H1 (cell line): ENCODE measurements around the gene SEL1L3. TPM values are rescaled to one million over a fixed set of nuclear protein-coding genes. Genes with fewer than 3 reads are reported as not detected.

Source experiments
- CTCF ChIA-PET: fragments of 300-600 bp; sonication (Branson Sonifier 250); formaldehyde crosslinking; loops from one replicate; lab custom pipeline; 2021; ENCODE audit not compliant: partially characterized antibody; lab: Charles Lee
- POLR2A ChIA-PET: fragments of 300-600 bp; sonication (Branson Sonifier 250); formaldehyde crosslinking; loops from one replicate; lab custom pipeline; 2021; ENCODE audit warnings: inconsistent platforms; ENCODE audit not compliant: partially characterized antibody; lab: Charles Lee
- DNase-seq, 2 experiments: peaks; one replicate each; pipeline versions ENCODE4 v3.0.0 to v3.0.0-alpha.2; 2010 to 2022; ENCODE audit warnings: low spot score in 2 of 2, low read depth in 1 of 2, mixed read lengths in 1 of 2
- FAIRE-seq: peaks from 2 replicates; lab custom pipeline; 2011; peaks lifted over from hg19 to GRCh38; lab: Jason Lieb, UNC
- H2AFZ ChIP-seq: 2 replicates; pipeline ENCODE4 v1.8.1; 2012; ENCODE audit warnings: low read length, inconsistent platforms
- H2AK5ac ChIP-seq: 2 replicates; pipeline ENCODE4 v1.6.1; 2013; ENCODE audit warnings: low read depth, low read length
- H2BK120ac ChIP-seq: replicated peaks from 2 replicates; pipeline ENCODE3; 2013; ENCODE audit warnings: low read depth, low read length, inconsistent platforms
- H2BK12ac ChIP-seq: 2 replicates; pipeline ENCODE4 v1.6.1; 2013; ENCODE audit warnings: low read depth, low read length
- H2BK15ac ChIP-seq: 2 replicates; pipeline ENCODE4 v1.6.1; 2013; ENCODE audit warnings: low read length
- H2BK20ac ChIP-seq: 2 replicates; pipeline ENCODE4 v1.6.1; 2013; ENCODE audit warnings: low read length
- H2BK5ac ChIP-seq: 2 replicates; pipeline ENCODE4 v1.6.1; 2013; ENCODE audit warnings: low read depth, low read length
- H3K14ac ChIP-seq: 2 replicates; pipeline ENCODE4 v1.6.1; 2013; ENCODE audit warnings: inconsistent platforms; ENCODE audit not compliant: insufficient read length
- H3K18ac ChIP-seq: 2 replicates; pipeline ENCODE4 v1.6.1; 2013; ENCODE audit warnings: low read length; ENCODE audit errors: extremely low read depth
- H3K23ac ChIP-seq: 2 replicates; pipeline ENCODE4 v1.6.1; 2013; ENCODE audit warnings: inconsistent platforms; ENCODE audit not compliant: insufficient read length
- H3K23me2 ChIP-seq: 2 replicates; pipeline ENCODE4 v1.6.1; 2013; ENCODE audit warnings: low read depth, low read length
- H3K27ac ChIP-seq: 2 replicates; pipeline ENCODE4 v1.6.1; 2011; ENCODE audit warnings: low read depth, low read length, inconsistent platforms
- H3K27me3 ChIP-seq, 4 experiments: replicated peaks in 1 of 4; 1 replicate in 1 of 4; 2 replicates in 3 of 4; pipeline versions ENCODE4 v1.6.1 to v1.8.1; 2011 to 2013; ENCODE audit warnings: low read length in 3 of 4, mild to moderate bottlenecking in 3 of 4, inconsistent platforms in 2 of 4, mixed read lengths in 2 of 4, moderate library complexity in 1 of 4; ENCODE audit not compliant: control insufficient read depth in 3 of 4, insufficient read depth in 3 of 4; ENCODE audit errors: extremely low read depth in 1 of 4
- H3K36me3 ChIP-seq, 4 experiments: 2 replicates each; pipeline versions ENCODE4 v1.6.1 to v1.8.1; 2011 to 2013; ENCODE audit warnings: mild to moderate bottlenecking in 4 of 4, low read length in 3 of 4, moderate library complexity in 2 of 4, control low read depth in 1 of 4, inconsistent platforms in 1 of 4; ENCODE audit not compliant: insufficient read depth in 4 of 4, control insufficient read depth in 2 of 4
- H3K4ac ChIP-seq: replicated peaks from 2 replicates; pipeline ENCODE3; 2013; ENCODE audit warnings: low read length, low read depth, mixed read lengths, inconsistent platforms; ENCODE audit not compliant: insufficient read length
- H3K4me1 ChIP-seq, 4 experiments: replicated peaks in 1 of 4; 1 replicate in 1 of 4; 2 replicates in 3 of 4; pipeline versions ENCODE4 v1.6.1 to v1.8.1; 2011 to 2013; ENCODE audit warnings: low read length in 3 of 4, inconsistent platforms in 2 of 4, mixed read lengths in 1 of 4; ENCODE audit not compliant: insufficient read depth in 4 of 4, control insufficient read depth in 3 of 4
- H3K4me2 ChIP-seq, 2 experiments: 2 replicates each; pipeline versions ENCODE4 v1.6.1 to v1.8.1; 2011 to 2013; ENCODE audit warnings: low read depth in 2 of 2, low read length in 2 of 2, control low read depth in 1 of 2, inconsistent platforms in 1 of 2, mild to moderate bottlenecking in 1 of 2; ENCODE audit not compliant: insufficient read depth in 1 of 2
- H3K4me3 ChIP-seq, 4 experiments: fragments of 200-600, 300-600 bp in 1 of 4; sonication (generic), shearing (Covaris generic), sonication (Bioruptor Twin) in 1 of 4; 2 replicates each; pipeline versions ENCODE4 v1.5.1 to v1.8.1; 2011 to 2016; ENCODE audit warnings: low read length in 4 of 4, low read depth in 3 of 4, control low read depth in 2 of 4, inconsistent platforms in 2 of 4, mild to moderate bottlenecking in 2 of 4, mixed read lengths in 1 of 4, moderate library complexity in 1 of 4; ENCODE audit not compliant: insufficient read depth in 2 of 4; ENCODE audit errors: extremely low read depth in 1 of 4
- H3K56ac ChIP-seq: replicated peaks from 2 replicates; pipeline ENCODE3; 2013; ENCODE audit warnings: low read depth, mild to moderate bottlenecking, mixed read lengths, low read length, inconsistent platforms; ENCODE audit not compliant: insufficient read length
- H3K79me1 ChIP-seq: 2 replicates; pipeline ENCODE4 v1.6.1; 2013; ENCODE audit warnings: low read depth, low read length, control low read depth
- H3K79me2 ChIP-seq, 2 experiments: 2 replicates each; pipeline versions ENCODE4 v1.6.1 to v1.8.1; 2012 to 2013; ENCODE audit warnings: low read length in 2 of 2, mild to moderate bottlenecking in 2 of 2, inconsistent platforms in 1 of 2; ENCODE audit not compliant: insufficient read depth in 2 of 2, control insufficient read depth in 1 of 2
- H3K9ac ChIP-seq, 4 experiments: replicated peaks in 1 of 4; 1 replicate in 1 of 4; 2 replicates in 3 of 4; pipeline versions ENCODE4 v1.6.1 to v1.8.1; 2011 to 2013; ENCODE audit warnings: low read depth in 3 of 4, low read length in 3 of 4, control low read depth in 2 of 4, mild to moderate bottlenecking in 2 of 4, moderate library complexity in 2 of 4, inconsistent platforms in 1 of 4; ENCODE audit errors: extremely low read depth in 1 of 4
- H3K9me3 ChIP-seq, 2 experiments: 2 replicates each; pipeline versions ENCODE4 v1.6.1 to v1.8.1; 2012 to 2013; ENCODE audit warnings: mild to moderate bottlenecking in 2 of 2, moderate library complexity in 2 of 2, control low read depth in 1 of 2, inconsistent platforms in 1 of 2, low read depth in 1 of 2, low read length in 1 of 2, mixed read lengths in 1 of 2; ENCODE audit not compliant: insufficient read depth in 2 of 2
- H4K20me1 ChIP-seq, 2 experiments: replicated peaks in 1 of 2; 2 replicates each; pipeline versions ENCODE3 to v1.8.1; 2011 to 2013; ENCODE audit warnings: inconsistent platforms in 2 of 2, low read length in 2 of 2, mild to moderate bottlenecking in 1 of 2; ENCODE audit not compliant: insufficient read depth in 2 of 2, control insufficient read depth in 1 of 2
- H4K5ac ChIP-seq: 2 replicates; pipeline ENCODE4 v1.6.1; 2013; ENCODE audit warnings: low read length, low read depth, mixed read lengths, inconsistent platforms; ENCODE audit not compliant: insufficient read length
- H4K8ac ChIP-seq: 2 replicates; pipeline ENCODE4 v1.8.0; 2013; ENCODE audit warnings: mild to moderate bottlenecking, moderate library complexity, low read length, inconsistent platforms; ENCODE audit not compliant: insufficient read depth; ENCODE audit errors: extremely low read depth
- H4K91ac ChIP-seq: replicated peaks from 2 replicates; pipeline ENCODE3; 2013; ENCODE audit warnings: low read length, mixed read lengths, inconsistent platforms; ENCODE audit not compliant: insufficient read length
- JUND ChIP-seq: IDR thresholded peaks from 2 replicates; pipeline ENCODE4 v1.6.1; 2011; ENCODE audit warnings: mild to moderate bottlenecking, improper control_type of control experiment, low read length
- MAFK ChIP-seq: IDR thresholded peaks from 2 replicates; pipeline ENCODE4 v1.6.1; 2012; ENCODE audit warnings: low read depth, mild to moderate bottlenecking, improper control_type of control experiment, low read length
- SUZ12 ChIP-seq: fragments of 200-600 bp; sonication (generic); IDR thresholded peaks from 2 replicates; pipeline ENCODE4 v1.6.1; 2012; ENCODE audit warnings: mild to moderate bottlenecking, inconsistent platforms, low read length, moderate library complexity, mixed read lengths
- TEAD4 ChIP-seq: IDR thresholded peaks from 2 replicates; pipeline ENCODE4 v1.6.1; 2012; ENCODE audit warnings: low read depth, low read length, inconsistent platforms, mixed read lengths
- WGBS, 2 experiments: shearing (Covaris generic) in 1 of 2; methylation state at CpG; one replicate each; pipeline versions ENCODE4 v1.1.6 to v1.1.7; 2013 to 2015; ENCODE audit warnings: low lambda C conversion rate in 2 of 2, mixed read lengths in 2 of 2, inconsistent platforms in 1 of 2, low coverage in 1 of 2, missing lambda C conversion rate in 1 of 2; ENCODE audit not compliant: insufficient replicate concordance in 2 of 2, insufficient coverage in 1 of 2, insufficient read length in 1 of 2; ENCODE audit errors: extremely low coverage in 1 of 2, missing lambda C conversion rate in 1 of 2; 5-methylcytosine and 5-hydroxymethylcytosine counted together
- polyA plus RNA-seq, 7 experiments: library from polyadenylated mRNA; depleted of rRNA in 3 of 7; stranded (reverse) in 5 of 7; unstranded in 2 of 7; fragments of >200 nt in 5 of 7; fragments of 200-250 nt in 2 of 7; gene quantifications; 1 replicate in 5 of 7; 2 replicates in 1 of 7; 4 replicates in 1 of 7; pipeline versions ENCODE4 v1.2.1 to v1.2.3, GENCODE V29; 2011 to 2013; ENCODE audit warnings: missing spikeins in 2 of 7, mixed read lengths in 2 of 7
- total RNA-seq: library from RNA; stranded (reverse); fragmentation: NEBNext Ultra II Directional; extraction: Animal tissue kit (Norgen Biotek cat#: 25700); gene quantifications from 2 replicates; pipeline ENCODE4 v1.2.1, GENCODE V29; 2021

SEL1L3 gene
- total and polyA plus RNA-seq, 2 of the 8 experiments (the other 6 are each of a cell fraction or from before 2014, with no cell fraction given) = 18.2 to 54.0 TPM

DNA sequence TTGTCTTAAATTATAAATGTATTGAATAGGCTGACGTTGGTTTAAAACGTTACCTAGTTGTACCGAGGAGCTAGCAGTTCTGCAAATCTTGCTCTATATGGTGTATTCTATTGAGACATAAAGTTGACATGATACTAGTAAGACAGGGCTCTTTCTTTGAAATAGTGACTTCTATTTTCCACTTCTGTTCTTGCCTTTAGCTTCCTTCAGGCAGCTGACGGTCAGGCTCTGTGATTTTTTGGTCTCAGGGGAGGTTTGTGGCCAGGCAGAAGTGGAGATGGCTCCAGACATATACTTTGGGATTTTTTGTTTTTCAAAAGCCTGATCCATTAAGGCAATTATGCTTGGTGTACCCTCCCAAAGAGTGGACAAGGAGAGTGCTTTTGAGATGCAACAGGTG, 111.9 kb downstream of the SEL1L3 start:
- H4K20me1 ChIP-seq = no peaks in the 10 kb centered on the region
- no peak overlapping the region for H2AK5ac ChIP-seq
- H3K79me2 ChIP-seq = no peaks in the 10 kb centered on the region
- 97% methylated on average over 4 of the region's 4 CpGs; no CpG with 5 or more reads in 1 of the 2 experiments for WGBS, 2 experiments
- no peaks in the 10 kb centered on the region for H3K27me3 ChIP-seq
- H3K79me1 ChIP-seq = no peaks in the 10 kb centered on the region; the same call in 1 of the 2 replicates
- H2AFZ ChIP-seq = no peak overlapping the region
- peaks cover 0 to 10% (median 0%) of the 10 kb centered on the region in 4 experiments; a peak in 3 of 8 replicates for H3K36me3 ChIP-seq
- no peak overlapping the region for H3K4me2 ChIP-seq
- no peak overlapping the region for H4K8ac ChIP-seq
- no peaks in the 10 kb centered on the region for H3K23me2 ChIP-seq
- H3K56ac ChIP-seq = no peak overlapping the region
- H3K18ac ChIP-seq = no peak overlapping the region
- H3K4me3 ChIP-seq = no peak overlapping the region
- H3K27ac ChIP-seq = no peak overlapping the region
- H3K4me1 ChIP-seq = no peaks in the 10 kb centered on the region
- H3K23ac ChIP-seq = no peak overlapping the region
- DNase-seq (no peak), FAIRE-seq (no peak)
- H4K91ac ChIP-seq = no peak overlapping the region
- H3K14ac ChIP-seq = no peak overlapping the region
- no peak overlapping the region for H3K4ac ChIP-seq
- H2BK20ac ChIP-seq = no peak overlapping the region
- H3K9ac ChIP-seq = no peak overlapping the region
- POLR2A ChIA-PET = no interaction called here
- no peak overlapping the region for H4K5ac ChIP-seq
- no peaks in the 10 kb centered on the region for H3K9me3 ChIP-seq
- H2BK120ac ChIP-seq = no peak overlapping the region
- TF ChIP-seq MAFK (no peak), SUZ12 (no peak), TEAD4 (no peak), JUND (no peak)
- TF ChIP-seq, all 59 proteins: peak for 0
- no peak overlapping the region for H2BK15ac ChIP-seq
- no peak overlapping the region for H2BK5ac ChIP-seq
- CTCF ChIA-PET = interaction anchor here (0.6 to 8.1 kb wide), 6 partner anchors 11 to 310 kb away, joined by 3 to 75 read pairs (median 6); no protein-coding TSS in a partner anchor
- H2BK12ac ChIP-seq = no peak overlapping the region
